NCI-H446 treated with DMSO at 0.1 percent for 48 hours (cell line): ENCODE data around the gene SMARCC1.

ENCODE experiments used
- DNase-seq: peaks from one replicate; lab custom pipeline; 2025; lab: John Stamatoyannopoulos, UW

SMARCC1 gene

DNA sequence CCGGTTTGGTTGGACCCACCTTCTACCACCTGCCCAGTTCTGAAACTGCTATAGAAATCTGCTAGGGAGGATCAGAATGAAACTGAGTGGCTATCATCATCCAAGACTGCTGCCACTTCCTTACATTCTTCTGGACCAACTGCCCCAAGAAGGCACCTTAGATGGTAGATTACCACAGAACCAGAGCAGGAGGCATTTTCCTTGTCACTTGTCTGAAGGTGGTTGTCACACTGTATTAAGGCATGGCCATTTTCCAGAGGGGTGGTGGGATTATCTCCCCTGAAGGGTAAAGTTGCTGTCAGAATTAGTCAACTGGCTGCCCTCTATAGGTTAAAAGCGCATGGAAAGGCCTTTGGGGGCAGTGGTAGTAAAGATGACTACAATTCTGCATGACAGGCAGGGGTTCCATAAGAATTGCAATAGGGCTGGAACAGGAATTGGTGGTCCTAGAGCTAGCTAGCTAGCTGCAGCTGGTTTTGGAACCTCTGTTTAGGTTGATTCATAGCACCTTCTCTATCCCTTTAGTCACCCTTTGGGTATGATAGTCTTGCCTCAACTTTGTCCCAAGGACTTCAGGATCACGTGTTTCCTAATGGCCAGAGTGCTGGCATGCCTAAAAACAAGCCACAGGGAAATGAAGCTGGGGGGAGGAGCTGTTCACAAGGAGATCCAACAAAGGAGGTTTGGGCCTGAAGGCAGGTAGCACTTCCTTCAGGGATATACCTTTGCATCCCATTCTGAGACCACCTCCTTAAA lies 198.2 kb downstream of the SMARCC1 start:
- DNase-seq = no peak

DNA sequence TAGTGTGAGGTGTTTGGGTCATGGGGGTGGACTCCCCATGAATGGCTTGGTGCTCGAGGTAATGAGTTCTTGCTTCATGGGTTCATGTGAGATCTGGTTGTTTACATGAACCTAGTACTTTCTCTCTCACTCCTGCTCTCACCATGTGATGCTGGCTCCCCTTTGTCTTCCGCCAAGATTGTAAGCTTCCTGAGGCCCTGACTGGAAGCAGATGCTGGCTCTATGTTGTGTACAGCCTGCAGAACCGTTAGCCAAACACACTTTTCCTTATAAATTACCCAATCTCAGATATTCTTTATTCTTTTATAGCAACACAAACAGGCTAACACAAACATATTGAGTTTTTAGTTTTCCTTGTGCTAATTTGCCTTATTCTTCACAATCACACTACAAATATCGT lies 199.9 kb downstream of the SMARCC1 start:
- DNase-seq = no peak

DNA sequence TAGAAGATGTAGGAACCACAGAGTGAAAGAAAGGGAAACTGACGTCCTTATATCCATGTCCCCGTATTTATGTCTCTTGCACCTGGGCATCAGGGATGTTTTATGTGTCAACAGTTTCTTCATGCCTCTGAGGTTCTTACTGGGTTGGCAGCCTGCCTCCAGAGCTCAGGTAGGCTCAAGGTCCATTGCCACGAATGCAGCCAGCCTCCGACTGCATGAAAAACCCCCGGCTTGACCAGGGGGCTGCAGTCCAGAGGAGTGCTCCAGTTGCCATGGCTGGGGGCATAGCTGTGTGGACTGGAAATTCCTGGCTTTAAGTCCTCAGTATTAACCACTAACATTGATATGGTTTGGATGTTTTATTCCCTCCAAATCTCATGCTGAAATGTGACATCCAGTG lies 200.3 kb downstream of the SMARCC1 start:
- DNase-seq = no peak

DNA sequence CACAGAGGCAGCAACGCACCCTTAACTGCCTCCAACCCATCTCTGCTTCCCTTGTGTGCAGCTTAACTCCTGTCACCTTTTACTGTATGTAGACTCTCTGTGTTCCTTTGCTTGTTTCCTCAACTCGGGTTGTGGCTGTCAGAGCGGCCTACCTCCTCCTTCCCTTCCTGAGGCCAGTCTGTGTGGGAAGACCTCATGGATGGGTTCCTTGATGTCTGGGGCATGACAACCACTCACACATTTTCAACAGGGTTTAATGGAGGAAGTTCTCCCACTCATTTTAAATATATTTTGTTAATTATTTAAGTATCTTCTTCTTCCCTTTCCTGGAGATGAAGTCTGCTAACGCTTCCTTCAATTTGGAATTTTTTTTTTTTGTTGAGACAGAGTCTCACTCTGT lies 201.2 kb downstream of the SMARCC1 start:
- DNase-seq = no peak

DNA sequence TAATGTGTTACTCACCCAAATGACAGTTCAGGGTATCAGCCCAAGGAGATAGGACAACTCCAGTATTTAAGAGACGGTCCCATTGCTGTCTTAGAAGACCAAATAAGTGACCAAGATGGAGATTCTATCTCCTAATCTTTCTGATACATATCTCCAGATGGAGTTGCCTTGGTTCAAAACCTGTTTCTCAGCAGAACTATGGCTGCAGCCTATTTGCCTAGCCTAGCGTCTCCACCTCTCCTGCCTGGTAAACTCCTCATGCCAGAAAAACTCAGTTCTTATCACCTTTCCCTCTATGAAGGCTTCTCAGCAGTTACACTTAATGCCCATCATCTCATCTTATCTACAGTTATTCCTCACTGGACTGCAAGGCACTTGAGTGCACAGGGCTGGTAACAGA lies 201.8 kb downstream of the SMARCC1 start:
- DNase-seq = no peak

DNA sequence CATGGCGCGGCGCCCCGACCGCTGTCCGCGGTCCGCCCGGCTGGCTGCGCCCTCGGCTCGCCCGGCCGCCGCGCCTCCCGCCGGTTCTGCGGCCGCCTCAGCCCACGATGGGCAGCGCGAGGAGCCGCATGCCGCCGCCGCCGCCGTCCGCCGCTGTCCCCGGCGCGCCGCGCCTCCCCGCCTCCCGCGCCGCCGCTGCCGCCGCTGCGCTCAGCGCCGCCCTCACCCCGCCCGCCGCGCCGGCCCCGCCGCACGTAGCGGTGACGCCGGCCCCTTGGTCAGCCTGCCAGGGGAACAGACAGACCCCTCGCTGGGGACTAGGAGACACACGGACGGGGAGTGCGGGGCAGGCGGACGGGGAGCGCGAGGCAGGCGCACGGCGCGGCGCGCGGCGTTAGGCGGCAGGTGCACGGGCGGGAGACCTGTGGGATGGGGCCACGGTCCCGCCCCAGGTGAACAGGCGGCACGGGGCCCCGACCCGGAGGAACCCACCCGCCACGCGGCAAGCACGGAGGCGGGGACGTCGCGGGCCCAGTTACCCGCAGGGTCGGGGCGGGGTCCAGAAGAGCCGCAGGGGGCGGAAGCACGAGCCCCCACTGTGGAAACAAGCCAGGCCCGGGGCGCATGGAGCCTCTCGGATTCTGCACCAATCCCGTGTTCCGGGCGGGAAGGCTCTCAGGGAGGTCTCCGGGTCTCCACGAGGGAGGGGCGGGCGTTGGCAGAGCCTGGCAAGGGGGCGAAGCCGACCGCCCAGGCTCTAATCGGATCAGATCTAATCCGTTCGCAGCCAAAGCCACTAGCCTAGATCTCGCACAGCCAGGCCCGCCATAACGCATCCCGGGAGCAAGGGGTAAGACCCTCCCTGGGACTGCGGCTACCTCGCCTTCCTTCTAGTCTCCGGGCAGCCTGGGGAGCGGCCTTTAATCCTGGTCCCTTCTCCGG lies 202.7 kb downstream of the SMARCC1 start, which contains the start of gene CSPG5:
Gene CSPG5 (minus strand): TSS at position 175 of the 942 bp plus-strand sequence. CDS start 172 bp downstream, at position 3.
- no peak for DNase-seq

DNA sequence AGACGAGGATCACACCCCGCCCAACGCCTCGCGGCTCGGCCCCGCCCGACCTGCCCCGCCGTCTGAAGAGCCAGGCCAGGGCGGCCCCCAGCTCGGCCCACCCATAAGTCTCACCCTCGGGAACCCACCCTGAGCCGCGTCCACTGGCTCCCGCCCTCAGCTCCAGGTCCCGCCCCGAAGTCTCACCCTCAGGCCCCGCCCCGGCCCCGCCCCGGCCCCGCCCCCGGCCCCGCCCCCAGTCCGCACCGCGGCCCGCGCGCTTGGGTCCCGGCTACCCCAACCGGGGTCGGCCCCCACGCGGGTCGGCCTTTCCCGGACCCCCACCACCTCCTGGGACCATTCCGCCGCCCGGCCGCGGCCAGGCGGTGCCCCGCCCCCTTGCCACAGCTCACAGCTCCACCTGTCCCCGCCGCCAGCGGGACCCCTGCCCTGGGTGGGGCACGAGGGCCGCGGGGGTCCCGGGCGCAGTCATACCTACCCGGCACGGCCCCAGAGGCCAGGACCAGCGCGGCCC lies 203.5 kb downstream of the SMARCC1 start:
- no peak for DNase-seq

DNA sequence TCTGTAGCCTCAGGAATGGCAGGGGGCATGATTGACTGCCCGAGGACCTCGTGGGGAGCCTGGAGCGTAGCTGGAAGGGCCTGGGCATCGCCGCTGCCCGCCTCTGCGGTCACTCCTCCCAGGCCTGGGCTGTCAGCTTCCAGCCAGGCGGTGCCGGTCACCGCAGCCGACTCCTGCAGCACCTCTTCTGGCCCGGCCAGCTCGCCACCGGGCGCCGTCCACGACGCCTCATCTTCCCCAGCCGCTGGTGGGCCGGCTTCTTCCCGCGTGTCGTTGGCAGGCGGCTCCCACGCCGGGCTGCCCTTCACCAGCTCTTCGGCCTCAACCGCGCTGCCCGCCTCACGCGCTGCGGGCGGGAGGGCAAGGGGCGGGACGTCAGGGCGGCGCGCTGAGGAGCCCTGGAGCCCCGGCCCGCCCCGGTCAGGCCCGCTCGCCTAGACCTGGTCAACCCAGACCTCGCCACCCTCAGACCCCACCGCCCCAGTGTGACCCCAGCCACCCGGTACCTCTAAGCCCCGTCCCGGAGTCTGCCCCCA lies 204.0 kb downstream of the SMARCC1 start:
- DNase-seq = no peak

DNA sequence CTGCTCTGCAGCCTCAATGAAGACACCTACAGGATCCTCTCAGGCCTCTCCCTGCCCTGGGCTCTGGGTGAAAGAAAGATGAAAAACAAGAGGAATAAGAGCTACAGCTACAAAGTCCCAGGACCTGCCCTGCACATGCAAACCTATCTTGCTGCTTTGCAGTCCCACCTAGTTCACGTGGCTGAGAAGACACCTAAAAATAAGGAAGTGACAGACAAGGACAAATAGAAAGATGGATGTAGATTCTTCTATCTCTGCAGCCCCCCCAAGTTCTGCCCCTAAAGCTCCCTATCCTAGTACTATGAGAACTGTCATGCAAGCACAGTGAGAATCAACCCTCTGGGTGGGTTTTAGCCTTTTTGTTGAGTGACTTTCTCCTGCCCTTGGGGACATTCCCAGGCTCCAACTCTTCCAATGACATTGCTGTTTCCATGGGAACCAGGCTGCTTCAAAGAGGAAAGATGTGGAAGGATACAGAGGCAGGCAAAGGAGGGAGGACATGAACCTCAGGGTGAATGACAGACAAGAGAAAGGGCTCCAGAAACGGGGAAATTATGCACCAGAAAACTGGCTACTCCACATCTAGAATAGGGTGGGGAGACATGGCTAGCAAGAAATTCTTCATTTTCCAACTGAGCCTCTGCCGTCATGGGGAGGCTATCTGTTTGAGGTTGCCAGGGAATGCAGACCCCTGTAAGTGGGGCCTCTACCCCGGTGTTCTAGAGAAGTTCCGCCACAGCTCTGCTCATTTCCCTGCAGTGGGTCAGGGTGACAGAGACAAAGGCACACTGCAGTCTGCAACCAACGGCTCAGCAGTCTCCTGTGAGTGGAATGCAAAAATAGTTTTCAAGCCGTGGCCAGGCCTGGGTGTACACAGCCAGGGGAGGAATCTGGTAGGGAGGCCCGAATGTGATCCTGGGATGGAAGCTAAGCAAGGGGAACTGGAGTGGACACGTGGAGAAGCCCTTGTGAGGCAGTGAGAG lies 208.2 kb downstream of the SMARCC1 start:
- no peak for DNase-seq

DNA sequence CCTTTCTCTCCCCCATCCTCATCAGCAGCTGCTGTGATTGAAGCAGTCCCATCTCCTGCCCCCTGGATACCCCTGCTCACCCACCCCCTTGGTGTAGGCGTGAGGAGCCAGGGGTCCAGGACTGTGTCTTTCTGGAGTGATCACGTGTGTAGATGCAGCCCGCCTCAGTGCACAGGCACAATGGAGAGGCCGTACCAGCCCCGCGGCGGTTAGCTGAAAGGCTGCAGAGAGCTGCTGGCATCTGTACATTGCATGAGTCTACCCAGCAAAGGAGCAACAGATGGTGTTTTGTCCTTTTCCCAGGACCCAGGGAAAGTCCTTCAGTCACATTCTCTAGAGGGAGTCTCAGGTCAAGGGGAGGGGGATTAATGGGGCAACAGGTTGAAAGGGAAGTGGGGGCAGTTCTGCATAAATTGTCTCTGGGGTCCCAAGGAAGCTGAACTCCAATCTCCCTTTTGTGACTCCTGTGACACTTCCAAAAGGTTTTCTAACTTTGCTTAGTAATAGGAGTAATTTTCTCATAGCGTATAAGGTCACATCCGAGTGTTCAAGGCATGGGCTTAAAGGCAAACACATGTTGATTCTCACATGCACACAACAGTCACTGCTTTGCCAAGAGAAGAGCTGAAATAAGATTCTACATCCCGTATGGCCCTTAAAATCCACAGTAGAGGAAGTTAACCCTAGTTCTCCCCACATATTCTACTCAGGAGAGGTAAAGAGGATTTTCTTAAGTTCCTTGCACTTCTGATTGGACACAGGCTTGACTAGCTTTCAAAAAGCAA lies 210.1 kb downstream of the SMARCC1 start:
- no peak for DNase-seq

DNA sequence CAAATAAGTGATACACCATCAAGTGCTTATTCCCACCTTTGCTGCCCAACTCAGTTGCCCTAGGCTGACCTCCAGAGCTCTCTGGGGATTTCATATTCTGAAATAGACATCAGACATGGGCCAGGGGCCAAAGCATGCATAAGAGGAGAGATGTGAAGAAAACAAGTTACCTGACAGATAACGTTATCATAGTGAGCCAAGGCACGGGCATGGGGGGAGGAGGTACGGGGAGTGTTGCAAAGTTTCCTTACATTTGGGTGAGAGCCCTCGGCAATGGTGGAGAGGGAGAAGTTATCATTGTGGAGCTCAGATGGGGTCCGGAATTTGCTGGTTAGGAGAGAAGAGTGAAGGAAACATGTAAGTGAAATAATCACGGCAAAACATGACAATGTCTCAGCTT lies 212.8 kb downstream of the SMARCC1 start:
- DNase-seq = no peak

DNA sequence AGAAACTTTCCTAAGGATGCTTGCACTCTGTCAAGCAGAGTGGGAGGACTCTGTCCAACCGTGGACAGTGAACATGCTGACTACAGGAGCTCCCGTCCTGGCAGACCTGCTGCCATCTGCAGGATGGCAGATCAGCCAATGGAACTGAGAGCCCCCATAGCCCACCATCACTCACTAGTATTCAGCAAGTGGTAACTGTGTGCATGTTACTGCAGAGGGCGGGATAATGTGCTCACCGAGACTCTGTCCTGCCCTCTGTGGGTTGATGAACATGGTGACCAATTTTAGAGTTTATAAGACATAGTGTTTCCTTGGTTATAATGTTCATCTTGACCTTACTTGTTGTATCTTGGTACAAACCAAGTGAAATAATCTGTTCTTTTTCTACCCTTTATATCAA lies 214.5 kb downstream of the SMARCC1 start:
- DNase-seq = no peak

DNA sequence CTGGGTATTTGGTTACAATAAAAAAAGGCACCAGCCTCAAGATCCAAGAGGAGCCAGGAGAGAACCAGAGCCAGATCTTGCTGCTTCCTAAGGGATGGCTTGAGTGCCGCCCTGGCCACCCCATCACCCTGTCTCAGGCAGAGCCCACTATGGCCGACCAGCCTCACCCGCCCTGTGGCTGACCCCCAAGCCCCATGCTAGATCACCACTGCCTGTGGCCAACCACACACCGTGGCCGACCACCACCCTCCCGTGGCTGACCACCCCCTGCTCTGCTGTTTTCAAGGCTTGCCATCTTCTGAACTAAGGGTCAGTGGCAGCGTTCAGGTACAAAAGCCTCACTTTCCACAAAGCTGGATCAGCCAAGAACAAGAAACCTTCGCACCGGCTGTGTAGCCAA lies 215.0 kb downstream of the SMARCC1 start:
- no peak for DNase-seq

DNA sequence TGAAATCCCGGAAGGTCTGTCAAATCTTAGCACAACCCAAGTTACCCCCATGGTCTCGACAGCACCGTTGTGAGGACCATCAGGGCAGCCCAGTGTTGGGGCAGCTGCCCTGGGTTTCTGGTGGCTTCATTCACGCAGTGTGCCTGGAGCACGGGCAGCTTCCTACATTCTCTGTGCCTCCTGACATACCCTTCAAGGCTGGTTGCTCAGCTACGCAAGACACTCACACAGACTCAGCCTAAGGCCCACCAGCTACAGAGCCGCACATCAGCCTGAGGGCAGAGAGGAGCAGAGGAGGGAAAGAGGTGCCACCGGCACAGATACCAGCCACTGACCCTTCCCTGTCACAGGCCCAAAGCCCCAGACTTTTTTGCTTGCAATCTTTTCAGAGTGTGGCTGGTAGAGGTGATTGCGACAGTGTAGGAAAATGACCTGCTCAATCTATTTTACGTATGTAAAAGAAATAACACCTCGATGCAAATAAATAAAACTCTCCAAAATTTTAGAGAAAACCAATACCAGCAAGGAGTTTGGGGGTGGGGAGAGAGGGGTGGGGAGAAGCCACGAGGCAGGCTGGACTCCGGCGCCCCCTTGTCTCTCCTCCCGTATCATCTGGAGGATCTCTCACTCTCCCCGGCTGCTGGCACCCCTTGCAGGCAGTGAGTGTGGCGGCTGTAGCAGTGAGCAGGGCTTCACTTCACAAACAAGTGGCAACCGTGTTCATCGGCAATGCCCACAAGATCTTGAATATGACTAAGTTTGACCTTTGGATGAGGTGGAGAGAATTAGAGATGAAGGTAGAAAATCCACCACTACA lies 215.8 kb downstream of the SMARCC1 start:
- no peak for DNase-seq

DNA sequence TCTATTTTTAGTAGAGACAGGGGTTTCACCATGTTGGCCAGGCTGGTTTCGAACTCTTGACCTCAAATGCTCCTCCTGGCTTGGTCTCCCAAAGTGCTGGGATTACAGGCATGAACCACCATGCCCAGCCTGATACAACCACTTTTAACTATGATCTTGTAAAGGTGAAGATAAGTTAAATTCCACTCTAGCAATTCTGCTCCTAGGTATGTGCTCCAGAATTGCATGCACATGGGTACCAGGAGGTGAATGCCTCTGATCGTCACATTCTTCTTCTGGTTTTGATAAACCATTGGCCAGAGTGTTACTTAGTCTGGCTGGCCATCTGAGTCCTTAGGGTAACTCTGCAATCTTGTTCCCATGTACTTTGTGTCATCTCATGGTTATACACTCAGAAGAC lies 225.3 kb downstream of the SMARCC1 start:
- DNase-seq = no peak

DNA sequence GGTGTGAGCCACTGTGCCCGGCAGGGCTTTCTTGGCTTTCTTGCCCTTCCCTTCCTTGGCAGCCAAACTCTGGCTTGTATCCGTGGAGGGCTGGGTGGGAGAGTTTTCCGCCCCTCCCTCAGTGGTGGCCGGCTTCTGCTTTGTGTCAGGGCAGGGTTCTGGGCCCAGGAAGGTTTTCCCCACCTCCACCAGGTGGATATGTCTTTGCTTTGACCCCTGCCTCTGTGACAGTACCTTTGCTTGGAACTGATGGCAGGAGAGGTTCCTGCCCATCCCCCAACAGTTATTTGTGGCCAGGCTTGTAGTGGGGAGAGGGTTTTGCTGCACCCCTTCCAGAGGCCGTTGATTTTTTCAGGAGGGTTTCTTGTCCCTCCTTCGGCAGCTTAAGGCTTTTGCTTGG lies 227.4 kb downstream of the SMARCC1 start:
- no peak for DNase-seq

DNA sequence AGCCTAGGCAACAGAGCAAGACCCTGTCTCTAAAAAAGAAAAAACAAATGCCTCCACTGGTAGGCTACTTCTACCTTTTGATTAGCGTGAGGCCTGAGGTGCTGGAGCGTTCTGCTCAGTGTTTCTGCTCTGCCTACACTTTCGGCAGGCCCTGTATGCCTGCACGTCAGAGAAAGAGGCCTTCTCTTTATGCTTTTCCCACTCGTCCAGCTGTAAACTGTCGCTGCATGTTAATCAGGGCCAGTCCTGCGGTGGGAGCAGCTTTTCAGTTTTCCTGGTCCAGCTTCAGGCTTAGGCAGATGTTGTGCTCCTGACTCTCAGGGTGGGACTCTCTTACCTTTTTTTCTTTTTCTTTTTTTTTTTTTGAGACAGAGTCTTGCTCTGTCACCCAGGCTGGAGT lies 228.3 kb downstream of the SMARCC1 start:
- no peak for DNase-seq

DNA sequence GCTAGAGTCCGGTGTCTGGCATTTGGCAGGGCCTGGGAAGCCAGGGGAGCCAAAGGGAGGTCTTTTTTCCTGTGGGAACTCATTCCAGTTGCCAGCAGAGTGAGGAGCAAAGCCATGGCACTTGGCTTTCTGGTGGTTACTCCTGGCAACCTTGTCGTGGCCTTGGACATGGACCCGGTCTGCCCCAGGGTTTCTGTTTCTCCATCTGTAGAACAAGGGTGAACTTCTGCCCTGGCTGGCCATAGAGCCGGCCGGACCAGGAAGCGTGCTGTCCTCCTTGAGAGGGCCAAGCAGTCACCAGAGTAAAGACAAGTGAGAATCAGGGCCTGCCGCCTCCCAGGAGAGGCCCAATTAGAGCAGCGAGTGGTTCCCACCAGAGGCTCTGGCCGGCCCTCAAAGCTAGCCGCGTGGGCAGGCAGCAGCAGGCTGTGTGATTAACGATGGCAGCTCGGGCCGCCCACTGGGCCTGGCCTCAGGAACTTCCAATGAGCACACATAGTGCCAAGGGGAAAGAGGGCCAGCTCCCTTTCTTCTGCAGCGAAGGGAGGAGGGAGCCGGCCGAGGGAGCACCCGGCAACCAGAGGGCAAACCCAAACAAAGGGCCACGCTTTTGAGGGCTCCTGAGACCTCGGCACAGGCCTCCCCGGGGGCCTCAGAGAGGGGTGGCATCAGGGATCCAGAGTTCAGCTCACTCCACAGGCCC lies 239.1 kb downstream of the SMARCC1 start:
- DNase-seq = no peak

DNA sequence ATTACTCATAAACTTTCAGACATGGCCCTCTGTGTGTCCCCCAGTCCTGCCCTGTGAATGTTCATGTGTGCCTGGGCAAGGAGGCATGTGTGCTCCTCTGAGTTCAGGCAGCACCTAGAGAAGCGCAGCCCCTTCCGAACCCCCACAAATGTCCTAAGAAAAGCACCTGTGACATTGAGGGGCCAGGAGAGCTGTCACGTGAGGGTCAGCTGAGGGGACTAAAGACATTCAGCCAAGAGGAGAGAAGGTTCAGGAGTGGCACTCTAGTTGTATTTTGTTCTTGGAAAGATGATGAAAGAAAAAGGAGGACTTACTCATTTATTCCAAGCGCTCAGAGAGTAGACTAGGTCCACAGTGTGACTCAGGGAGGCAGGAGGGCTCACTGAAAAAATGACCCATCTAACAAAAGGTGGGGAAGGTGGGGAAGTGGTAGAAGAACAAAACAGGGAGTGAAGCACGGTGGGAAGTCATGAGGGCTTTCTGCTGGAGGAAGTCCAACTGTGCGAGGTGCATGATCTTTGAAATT lies 240.0 kb downstream of the SMARCC1 start:
- no peak for DNase-seq
